Activated CD4-positive, alpha-beta T cell treated with anti-CD3 and anti-CD28 coated beads, Interleukin-2, Interleukin-6, amounts not matched to agents 100 ng/mL and 50 ng/mL, durations not matched to agents 16 hours and 8 hours (primary cell): ENCODE results near the gene PALM.
"Not testable (repeated sequence)": the region's sequence is repeated elsewhere in the genome, so short reads cannot be mapped to it uniquely, and the experiment has no call there.

Source experiments
- DNase-seq: peaks from one replicate; pipeline ENCODE4 v3.0.0-alpha.2; 2020

PALM gene

DNA sequence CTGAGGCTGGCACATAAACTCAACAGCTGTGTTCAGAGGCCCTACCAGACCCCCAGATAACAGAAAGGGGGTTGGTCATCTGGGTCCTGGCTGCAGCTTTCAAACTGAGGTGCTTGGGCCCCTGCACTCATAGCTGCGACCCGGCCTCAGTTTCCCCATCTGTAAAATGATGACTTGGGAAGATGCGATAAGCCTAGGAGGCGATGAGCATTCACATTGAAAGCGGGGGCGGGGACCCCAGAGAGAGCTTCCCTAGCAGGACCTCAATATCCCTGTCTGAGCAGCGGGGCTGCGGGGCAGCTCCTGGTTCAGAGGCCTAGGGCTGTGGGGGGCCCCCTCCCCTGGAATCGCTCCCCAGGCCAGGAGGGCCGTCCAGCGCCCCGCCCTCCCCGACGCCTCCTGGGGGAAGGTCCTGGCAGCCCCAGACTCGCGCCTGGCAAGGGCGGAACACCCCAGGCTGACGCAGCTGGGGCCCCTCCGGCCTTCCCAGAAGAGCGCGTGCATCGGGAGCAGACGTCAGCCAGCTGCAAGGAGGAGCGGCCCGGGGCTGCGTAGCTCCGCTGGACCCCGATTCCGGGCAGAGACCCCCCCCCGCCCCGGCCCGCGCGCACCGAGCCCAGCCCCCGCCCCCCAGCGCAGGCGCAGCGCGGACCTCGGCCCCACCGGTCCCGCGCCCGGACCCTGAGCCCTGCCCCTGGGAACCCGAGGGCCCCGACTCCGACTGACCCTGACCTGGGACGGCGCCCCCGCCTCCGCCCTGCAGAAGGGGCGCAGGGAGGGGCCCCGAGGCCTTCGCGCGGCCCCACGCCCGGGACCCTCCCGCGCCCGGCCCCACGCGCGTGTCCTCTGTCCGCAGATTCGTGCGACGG lies 29.1 kb upstream of the PALM start:
- peak; percentile 48 for DNase-seq

DNA sequence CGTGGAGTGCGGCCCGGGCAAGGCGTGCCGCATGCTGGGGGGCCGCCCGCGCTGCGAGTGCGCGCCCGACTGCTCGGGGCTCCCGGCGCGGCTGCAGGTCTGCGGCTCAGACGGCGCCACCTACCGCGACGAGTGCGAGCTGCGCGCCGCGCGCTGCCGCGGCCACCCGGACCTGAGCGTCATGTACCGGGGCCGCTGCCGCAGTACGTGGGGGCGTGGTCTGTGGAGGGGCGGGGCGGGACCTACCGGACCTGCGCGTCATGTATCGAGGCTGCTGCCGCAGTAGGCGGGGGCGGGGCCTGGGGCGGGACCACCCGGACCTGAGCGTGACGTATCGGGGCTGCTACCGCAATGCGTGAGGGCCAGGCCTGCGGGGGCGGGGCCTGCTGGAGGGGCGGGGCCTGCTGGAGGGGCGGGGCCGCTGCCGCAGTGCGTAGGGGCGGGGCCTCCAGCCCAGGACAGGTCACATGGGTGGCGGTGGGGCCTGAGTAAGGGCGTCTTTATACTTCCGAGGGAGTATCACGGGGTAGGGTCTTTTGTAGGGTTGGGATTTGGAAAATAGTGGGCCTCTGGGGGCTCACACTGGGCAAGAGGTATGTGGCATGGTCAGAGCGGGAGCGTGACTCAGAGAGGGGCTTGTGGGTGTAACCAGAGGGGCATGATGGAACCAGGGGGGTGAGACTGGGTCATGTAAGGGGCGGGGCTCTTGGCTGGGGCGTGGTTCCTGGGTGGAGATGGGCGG lies 28.3 kb upstream of the PALM start:
- peak; percentile 100 for DNase-seq

DNA sequence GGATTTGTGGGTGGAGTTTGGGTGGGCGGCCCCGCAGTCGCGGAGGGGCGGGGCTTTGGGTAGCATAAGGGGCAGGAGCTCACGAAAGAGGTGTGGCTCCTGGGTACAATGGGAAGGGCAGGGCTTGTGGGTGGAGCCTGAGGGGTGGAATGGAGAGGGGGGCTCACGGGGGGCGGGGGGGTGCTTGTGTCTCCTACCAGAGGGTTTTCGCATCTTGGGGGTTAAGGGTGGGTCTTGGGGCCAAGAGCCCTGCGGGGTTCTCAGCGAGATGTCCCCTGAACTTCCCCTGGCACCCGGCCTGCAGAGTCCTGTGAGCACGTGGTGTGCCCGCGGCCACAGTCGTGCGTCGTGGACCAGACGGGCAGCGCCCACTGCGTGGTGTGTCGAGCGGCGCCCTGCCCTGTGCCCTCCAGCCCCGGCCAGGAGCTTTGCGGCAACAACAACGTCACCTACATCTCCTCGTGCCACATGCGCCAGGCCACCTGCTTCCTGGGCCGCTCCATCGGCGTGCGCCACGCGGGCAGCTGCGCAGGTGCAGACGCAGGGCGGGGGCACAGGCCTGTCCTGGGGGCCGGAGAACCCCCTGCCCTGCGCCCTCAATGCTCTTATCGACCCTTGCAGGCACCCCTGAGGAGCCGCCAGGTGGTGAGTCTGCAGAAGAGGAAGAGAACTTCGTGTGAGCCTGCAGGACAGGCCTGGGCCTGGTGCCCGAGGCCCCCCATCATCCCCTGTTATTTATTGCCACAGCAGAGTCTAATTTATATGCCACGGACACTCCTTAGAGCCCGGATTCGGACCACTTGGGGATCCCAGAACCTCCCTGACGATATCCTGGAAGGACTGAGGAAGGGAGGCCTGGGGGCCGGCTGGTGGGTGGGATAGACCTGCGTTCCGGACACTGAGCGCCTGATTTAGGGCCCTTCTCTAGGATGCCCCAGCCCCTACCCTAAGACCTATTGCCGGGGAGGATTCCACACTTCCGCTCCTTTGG lies 27.4 kb upstream of the PALM start:
- DNase-seq, result peak; percentile 98

DNA sequence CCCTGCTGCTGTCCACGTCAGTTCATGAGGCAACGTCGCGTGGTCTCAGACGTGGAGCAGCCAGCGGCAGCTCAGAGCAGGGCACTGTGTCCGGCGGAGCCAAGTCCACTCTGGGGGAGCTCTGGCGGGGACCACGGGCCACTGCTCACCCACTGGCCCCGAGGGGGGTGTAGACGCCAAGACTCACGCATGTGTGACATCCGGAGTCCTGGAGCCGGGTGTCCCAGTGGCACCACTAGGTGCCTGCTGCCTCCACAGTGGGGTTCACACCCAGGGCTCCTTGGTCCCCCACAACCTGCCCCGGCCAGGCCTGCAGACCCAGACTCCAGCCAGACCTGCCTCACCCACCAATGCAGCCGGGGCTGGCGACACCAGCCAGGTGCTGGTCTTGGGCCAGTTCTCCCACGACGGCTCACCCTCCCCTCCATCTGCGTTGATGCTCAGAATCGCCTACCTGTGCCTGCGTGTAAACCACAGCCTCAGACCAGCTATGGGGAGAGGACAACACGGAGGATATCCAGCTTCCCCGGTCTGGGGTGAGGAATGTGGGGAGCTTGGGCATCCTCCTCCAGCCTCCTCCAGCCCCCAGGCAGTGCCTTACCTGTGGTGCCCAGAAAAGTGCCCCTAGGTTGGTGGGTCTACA lies 25.9 kb upstream of the PALM start:
- DNase-seq, result no peak

DNA sequence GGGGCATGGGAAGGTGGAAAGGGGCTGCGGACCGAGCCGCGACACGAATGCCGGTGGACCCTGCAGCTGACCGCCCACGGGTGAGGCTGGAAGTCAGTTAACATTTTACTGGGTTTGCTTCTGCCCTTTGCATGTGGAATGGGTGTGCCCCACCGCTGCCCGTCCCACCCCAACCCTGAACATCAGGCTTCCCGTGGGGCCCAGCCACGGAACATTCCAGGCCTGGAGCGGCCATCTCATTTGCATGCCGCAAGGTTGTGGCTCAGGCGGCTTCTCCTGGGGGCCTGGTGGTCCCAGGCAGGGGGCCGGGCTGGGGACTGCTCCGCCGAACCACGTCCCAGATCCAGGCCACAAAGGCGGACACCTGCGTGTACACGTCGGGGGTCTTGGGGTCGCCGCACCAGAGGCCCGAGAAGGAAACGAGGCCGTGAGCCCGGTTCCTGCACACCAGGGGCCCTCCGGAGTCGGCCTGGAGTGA lies 23.2 kb upstream of the PALM start:
- no peak for DNase-seq

DNA sequence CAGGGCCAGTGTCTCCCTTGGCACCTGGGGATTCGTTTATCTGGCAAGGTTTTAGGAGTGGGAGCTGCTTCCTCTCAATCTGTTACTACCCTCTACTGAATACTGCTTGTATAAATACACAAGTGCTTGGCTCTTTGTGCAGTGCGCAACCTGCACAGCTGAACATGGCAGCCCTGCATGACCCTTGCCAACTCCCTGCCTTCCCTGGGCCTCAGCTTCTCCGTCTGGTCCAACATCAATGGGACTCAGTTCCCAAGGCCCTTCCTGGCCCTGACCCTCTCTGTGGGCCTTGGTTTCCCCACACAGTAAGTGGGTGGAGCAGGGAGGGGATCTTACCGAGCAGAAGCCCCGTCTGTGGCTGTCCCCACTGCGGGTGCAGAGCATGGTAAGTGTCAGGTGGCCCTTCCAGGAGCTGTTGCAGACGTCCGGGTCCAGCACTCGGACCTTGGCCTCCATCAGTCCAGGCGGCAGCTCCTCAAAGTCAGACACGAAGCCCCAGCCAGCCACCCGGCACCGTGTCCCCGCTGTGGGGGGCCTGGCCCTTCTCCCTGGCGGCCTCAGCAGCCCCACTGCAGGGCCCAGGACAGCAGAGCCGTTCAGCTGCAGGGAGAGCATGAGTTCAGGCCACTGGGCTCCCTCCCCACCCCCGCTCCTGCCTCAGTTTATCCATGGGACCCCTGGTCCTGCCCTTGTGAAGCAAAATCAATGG lies 22.0 kb upstream of the PALM start:
- DNase-seq, result no peak

DNA sequence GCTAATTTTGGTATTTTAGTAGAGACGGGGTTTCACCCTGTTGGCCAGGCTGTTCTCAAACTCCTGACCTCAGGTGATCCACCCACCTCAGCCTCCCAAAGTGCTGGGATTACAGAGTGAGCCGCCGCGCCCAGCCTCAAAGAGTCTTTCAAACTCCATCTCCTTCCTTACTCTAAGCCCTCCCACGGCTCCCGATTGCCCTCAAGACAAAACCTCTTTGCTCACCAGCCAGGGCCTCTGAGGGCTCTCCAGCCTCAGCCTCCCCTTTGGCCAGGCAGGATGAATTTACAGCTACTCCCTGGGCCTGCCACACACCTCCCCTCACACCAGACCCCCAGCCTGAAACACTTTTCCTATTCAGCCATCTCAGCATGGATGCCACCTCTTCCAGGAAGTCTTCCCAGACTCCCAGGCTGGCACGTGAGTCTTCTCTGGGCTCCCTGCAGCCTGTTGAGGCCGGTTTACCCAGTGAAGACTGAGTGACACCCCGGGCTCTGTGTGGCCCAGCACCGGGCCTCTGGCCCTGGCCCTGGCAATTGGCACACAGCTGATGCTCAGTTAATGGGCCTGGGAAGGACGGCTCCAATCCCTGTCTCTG lies 21.1 kb upstream of the PALM start:
- DNase-seq, result no peak

DNA sequence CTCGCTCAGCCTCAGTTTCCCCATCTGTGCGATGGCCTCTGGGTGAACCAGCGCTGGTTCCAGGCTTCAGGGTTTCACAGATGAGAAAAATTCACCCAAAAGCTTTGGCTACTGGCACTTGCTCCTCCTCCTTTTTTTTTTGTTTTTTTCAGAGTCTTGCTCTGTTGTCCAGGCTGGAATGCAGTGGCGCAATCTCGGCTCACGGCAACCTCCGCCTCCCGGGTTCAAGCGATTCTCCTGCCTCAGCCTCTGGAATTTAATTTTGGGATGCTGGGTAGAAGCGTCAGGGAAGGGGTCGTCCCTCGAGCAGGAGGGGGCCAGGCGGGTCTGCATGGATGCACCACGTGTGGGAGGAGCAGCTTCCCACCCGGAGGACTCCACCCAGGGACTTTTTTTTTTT lies 20.5 kb upstream of the PALM start:
- no peak for DNase-seq

DNA sequence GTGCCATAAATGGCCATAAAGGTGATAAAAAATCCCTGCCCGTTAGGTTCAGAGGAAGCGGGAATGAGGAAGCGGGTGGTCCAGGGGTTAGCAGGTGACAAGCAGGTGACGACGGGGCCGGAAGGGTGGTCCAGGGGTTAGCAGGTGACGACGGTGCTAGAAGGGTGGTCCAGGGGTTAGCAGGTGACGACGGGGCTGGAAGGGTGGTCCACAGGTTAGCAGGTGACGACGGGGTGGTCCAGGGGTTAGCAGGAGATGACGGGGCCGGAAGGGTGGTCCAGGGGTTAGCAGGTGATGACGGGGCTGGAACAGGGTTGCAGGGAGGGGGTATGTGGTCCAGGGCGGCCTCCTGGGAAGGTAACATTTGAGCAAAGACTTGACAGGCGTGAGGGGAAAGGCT lies 19.7 kb upstream of the PALM start:
- no peak for DNase-seq

DNA sequence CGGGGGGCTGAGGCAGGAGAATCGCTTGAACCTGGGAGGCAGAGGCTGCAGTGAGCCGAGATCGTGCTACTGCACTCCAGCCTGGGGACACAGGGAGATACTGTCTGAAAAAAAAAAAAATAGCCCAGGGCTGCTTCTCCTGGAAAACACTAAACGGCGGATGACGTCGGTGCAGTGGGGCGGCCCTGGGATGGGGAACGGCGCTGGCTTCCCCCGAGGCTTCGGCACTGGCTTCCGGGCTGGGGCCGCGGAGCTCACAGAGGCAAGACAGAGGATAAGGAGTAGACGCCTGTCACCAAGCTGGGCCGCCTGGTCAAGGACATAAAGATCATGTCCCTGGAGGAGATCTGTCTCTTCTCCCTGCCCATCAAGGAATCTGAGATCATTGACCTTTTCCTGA lies 18.5 kb upstream of the PALM start:
- DNase-seq, result no peak

DNA sequence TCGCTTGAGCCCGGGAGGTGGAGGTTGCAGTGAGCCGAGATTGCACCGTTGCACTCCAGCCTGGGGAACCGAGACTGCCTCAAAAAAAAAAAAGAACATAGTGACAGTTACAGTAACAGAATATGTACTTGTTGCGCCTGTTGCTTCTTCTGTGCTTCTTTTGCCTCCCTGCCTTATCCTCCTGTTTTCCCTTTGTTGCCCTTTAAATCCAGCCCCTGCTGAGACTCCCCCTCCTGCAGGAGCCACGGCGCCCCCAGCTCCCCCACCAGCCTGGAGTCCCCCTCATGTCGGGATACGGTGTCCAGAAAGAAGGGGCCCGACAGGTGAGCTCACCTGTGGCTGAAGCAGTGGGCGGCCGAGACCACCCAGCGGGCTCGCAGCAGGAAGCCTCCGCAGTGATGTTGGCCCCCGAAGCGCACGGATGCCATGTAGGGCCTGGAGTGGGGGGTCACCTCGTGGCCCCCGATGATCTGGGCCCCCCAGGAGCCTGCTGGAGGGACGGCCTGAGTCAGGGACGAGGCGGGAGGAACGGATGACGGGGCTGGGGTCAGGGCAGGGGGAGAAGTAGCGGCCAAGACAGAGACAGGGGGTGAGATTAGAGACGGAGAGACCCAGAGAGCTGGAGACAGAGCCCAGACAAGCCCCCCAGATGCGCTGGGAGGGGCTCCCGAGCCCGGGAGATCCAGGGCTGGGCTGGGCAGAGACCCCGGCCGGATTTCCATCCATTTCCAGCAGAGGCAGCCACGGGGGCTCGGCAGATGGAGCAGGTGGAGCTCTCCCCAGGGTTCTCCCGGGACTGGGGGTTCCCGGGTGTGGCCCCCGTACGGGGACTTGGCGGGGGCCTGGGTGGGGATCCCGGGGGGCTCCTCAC lies 14.0 kb upstream of the PALM start:
- no peak for DNase-seq

DNA sequence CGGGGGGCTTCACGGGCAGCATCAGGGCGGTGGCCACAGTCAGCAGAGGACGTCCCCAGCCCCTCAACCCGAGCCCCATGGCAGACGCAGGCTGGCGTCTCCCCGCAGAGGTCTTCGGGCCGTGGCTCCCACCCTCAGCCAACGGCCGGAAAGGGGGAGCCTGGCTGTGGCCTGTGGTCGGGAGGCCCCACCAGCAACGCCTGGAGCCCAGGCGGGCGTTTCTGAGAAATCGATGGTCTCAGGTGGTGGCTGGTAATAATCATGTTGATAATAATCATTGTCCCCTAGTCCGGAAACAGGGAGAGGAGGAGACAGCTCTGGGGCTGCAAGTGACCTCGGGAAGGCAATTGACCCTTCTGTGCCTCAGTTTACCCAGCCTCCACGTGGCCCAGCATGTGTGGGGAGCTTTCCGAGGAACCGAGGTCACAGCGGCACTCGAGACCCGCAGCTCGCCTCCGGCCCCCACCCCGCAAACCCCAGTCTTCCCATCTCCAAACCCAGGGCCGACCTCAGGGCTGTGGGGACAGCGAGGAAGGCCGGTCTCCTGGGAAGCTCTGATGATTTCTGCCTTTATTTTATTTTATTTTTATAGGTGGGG lies 13.3 kb upstream of the PALM start, which contains the start of gene PRSS57:
PRSS57 (minus strand) TSS at position 101 of the 598 bp plus-strand sequence; CDS start at position 79, 22 bp downstream.
- DNase-seq, result no peak

DNA sequence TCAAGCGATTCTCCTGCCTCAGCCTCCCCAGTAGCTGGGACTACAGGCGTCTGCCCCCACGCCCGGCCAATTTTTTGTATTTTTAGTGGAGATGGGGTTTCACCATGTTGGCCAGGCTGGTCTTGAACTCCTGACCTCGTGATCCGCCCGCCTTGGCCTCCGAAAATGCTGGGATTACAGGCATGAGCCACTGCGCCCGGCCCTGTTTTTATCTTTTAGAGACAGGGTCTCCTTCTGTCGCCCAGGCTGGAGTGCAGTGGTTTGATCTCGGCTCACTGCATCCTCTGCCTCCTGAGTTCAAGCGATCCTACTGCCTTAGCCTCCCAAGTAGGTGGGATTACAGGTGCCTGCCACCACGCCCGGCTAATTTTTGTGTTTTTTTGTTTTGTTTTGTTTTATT lies 10.2 kb upstream of the PALM start:
- DNase-seq, result not testable (repeated sequence)

DNA sequence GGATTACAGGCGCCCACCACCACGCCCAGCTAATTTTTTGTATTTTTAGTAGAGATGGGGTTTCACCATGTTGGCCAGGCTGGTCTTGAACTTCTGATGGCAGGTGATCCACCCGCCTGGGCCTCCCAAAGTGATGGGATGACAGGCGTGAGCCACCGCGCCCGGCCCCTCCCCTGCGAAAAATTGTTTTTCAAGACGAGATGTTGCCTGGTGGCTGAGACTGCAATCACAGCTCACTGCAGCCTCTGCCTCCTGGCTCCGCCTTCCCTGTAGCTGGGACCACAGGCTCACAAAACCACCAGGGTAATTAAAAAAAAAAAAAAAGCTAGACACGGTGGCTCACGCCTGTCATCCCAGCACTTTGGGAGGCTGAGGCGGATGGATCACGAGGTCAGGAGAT lies 8.8 kb upstream of the PALM start:
- not testable (repeated sequence) for DNase-seq

DNA sequence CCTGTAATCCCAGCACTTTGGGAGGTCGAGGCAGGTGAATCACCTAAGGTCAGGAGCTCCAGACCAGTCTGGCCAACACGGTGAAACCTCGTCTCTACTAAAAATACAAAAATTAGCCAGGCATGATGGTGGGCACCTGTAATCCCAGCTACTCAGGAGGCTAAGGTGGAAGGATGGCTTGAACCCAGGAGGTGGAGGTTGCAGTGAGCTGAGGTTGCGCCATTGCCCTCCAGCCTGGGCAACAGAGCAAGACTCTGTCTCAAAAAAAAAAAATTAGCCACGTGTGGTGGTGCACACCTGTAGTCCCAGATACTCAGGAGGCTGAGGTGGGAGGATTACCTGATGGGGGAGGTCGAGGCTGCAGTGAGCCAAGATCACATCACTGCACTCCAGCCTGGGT lies 5.9 kb upstream of the PALM start:
- not testable (repeated sequence) for DNase-seq

DNA sequence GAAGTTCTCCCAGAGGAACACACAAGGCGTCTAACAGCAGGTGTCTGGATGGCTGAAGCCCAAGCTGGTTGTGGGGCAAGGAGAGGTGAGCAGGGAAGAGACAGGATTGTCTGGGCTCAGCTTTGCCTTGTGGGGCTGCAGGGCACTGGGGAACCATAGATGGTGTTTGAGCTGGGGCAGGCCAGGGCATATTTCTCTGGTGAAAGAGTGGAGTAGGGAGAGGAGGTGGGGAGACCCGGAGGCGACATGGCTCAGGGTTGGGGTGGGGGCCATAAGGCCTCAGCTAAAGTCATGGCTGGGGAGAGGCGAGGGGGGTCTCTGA lies 5.4 kb upstream of the PALM start:
- no peak for DNase-seq

DNA sequence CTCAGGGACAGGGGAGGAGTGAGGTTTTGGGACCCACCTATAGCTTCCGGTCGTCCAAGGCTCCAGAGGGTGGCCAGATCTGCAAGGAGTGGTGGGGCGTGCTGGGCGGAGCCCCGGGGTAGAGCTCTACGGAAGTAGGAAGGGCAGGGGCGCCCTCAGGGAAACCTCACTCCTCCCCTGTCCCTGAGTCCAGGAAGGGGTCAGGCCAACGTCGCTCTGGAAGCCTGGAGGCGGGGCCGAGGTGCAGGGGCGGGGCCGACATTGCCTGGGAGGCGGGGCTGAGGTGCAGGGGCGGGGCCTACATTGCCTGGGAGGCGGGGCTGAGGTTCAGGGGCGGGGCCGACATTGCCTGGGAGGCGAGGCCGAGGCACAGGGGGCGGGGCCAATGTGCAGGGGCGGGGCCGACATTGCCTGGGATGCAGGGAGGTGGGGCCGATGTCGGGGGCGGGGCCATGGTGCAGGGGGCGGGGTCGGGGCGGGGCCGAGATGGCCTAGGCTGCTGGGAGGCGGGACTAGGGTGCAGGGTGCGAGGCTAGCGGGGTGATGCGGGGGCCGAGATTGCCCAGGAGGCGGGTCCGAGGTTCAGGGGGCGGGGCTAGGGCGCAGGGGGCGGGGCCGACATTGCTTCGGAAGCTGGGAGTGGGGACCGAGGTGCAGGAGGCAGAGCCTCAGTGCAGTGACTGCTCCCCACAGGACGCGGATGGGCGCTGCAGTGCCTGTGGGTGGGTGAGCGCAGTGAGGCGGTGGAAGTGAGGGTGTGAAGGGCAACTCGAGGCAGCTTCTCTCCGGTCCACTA lies 4.9 kb upstream of the PALM start:
- DNase-seq, result peak; percentile 74

DNA sequence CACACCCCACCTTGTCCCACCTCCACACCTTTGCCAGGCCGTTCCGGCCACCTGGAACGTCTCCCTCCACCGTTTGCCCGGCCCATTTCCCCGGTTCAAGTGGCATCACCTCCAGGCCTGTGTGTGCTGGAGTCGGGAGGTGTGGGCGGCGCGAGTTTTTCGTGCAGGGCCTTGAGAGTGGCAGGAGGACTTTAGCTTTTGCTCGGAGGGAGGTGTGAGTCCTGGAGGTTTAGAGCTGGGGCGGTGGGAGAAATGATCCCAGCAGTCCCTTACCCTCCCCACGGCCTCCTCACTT lies 4.3 kb upstream of the PALM start:
- DNase-seq, result no peak
